Measurements from ENCODE around the gene SHE.

GRCh38 chr1:154431586-154432373 is 70.4 kb downstream of the SHE start:
- no peak for TF ChIP-seq CTCF (IDR thresholded peaks at IDR 0.05; ENCODE audit: borderline replicate concordance, extremely low read depth, low read length, poor library complexity, severe bottlenecking)
- no peak for TF ChIP-seq EZH2 (IDR thresholded peaks at IDR 0.05; ENCODE audit: borderline replicate concordance, low read depth, low read length, severe bottlenecking)
